K562 (cell line): ENCODE results near the gene FAM151A. TPM values are rescaled to one million over a fixed set of nuclear protein-coding genes. Genes with fewer than 3 reads are reported as not detected.

Experiments used
- BMI1 ChIP-seq: fragments of 150-350 bp; IDR thresholded peaks from 2 replicates; pipeline ENCODE4 v1.6.1; 2014; ENCODE audit warnings: low read length
- CHD1 ChIP-seq: fragments of 200-600 bp; sonication (generic); IDR thresholded peaks from one replicate; pipeline ENCODE4 v1.6.1; 2012; ENCODE audit warnings: mild to moderate bottlenecking, moderate library complexity, low read length, inconsistent platforms
- CTCF ChIP-seq, 3 experiments: IDR thresholded peaks in 2 of 3; conservative IDR thresholded peaks in 1 of 3; 2 replicates each; pipeline ENCODE4 v1.5.1; 2011 to 2012; ENCODE audit warnings: low read length in 3 of 3, mild to moderate bottlenecking in 3 of 3, control low read depth in 2 of 3, improper control_type of control experiment in 1 of 3, inconsistent platforms in 1 of 3, low read depth in 1 of 3, mixed read lengths in 1 of 3, moderate library complexity in 1 of 3; ENCODE audit not compliant: insufficient read depth in 2 of 3
- DACH1 ChIP-seq: fragments of 450-650 bp; IDR thresholded peaks from 2 replicates; pipeline ENCODE4 v1.6.1; 2018; ENCODE audit not compliant: partially characterized antibody
- GATAD2A ChIP-seq: fragments of 450-650 bp; IDR thresholded peaks from 2 replicates; pipeline ENCODE4 v1.6.1; 2017
- GMEB1 ChIP-seq: fragments of 250-450 bp; sonication (Bioruptor Pico); IDR thresholded peaks from 2 replicates; pipeline ENCODE4 v1.4.0; 2020; ENCODE audit warnings: mild to moderate bottlenecking
- HDAC2 ChIP-seq: fragments of 450-650 bp; IDR thresholded peaks from 2 replicates; pipeline ENCODE4 v1.6.1; 2016; ENCODE audit warnings: mild to moderate bottlenecking
- L3MBTL2 ChIP-seq: fragments of 450-650 bp; IDR thresholded peaks from 2 replicates; pipeline ENCODE4 v1.6.1; 2016; ENCODE audit warnings: mild to moderate bottlenecking, moderate library complexity
- LARP7 ChIP-seq: fragments of 450-650 bp; IDR thresholded peaks from 2 replicates; pipeline ENCODE4 v1.6.1; 2016
- MLLT1 ChIP-seq, 2 experiments: fragments of 450-650 bp; IDR thresholded peaks; 2 replicates each; pipeline ENCODE4 v1.6.1; 2016
- MTA2 ChIP-seq: fragments of 450-650 bp; IDR thresholded peaks from 2 replicates; pipeline ENCODE4 v1.6.1; 2016; ENCODE audit warnings: low read depth
- MYBL2 ChIP-seq, 2 experiments: fragments of 450-650 bp in 1 of 2; sonication (generic) in 1 of 2; formaldehyde crosslinking in 1 of 2; IDR thresholded peaks; 2 replicates each; pipeline versions ENCODE4 v1.6.1 to v1.8.1; 2017 to 2022; ENCODE audit warnings: borderline replicate concordance in 1 of 2, inconsistent platforms in 1 of 2, low read depth in 1 of 2, mild to moderate bottlenecking in 1 of 2, missing genetic modification reagents in 1 of 2, moderate library complexity in 1 of 2
- NFRKB ChIP-seq: fragments of 450-650 bp; IDR thresholded peaks from 2 replicates; pipeline ENCODE4 v1.6.1; 2016; ENCODE audit warnings: low read depth
- NR2C1 ChIP-seq, 2 experiments: fragments of 450-650 bp; IDR thresholded peaks; 2 replicates each; pipeline ENCODE4 v1.6.1; 2017; ENCODE audit warnings: mild to moderate bottlenecking in 2 of 2, antibody characterized with exemption in 1 of 2, inconsistent platforms in 1 of 2, missing compliant biosample characterization in 1 of 2, missing genetic modification characterization in 1 of 2
- OTX1 ChIP-seq: fragments of 450-650 bp; formaldehyde crosslinking; IDR thresholded peaks from 2 replicates; pipeline ENCODE4 v1.4.0; 2022; ENCODE audit warnings: mild to moderate bottlenecking
- PHB ChIP-seq: fragments of 250-450 bp; sonication (Bioruptor Pico); IDR thresholded peaks from 2 replicates; pipeline ENCODE4 v1.5.0; 2021
- POLR2B ChIP-seq: fragments of 450-650 bp; IDR thresholded peaks from 2 replicates; pipeline ENCODE4 v1.6.1; 2018; ENCODE audit warnings: low read depth; ENCODE audit not compliant: partially characterized antibody
- SAP30 ChIP-seq: fragments of 200-600 bp; sonication (generic); IDR thresholded peaks from 2 replicates; pipeline ENCODE4 v1.6.1; 2012; ENCODE audit warnings: borderline replicate concordance, low read depth, mild to moderate bottlenecking, moderate library complexity, low read length, control low read depth, inconsistent platforms; ENCODE audit not compliant: insufficient read depth, poor library complexity, severe bottlenecking
- TAF15 ChIP-seq: fragments of 200-400 bp; formaldehyde crosslinking; IDR thresholded peaks from 2 replicates; pipeline ENCODE4 v1.6.1; 2017; ENCODE audit warnings: mild to moderate bottlenecking, low read depth, low read length, moderate library complexity
- TCF3 ChIP-seq: sonication (generic); formaldehyde crosslinking; IDR thresholded peaks from 2 replicates; pipeline ENCODE4 v1.4.0; 2020; ENCODE audit warnings: mild to moderate bottlenecking, missing genetic modification reagents
- ZBTB8A ChIP-seq: fragments of 450-650 bp; IDR thresholded peaks from 2 replicates; pipeline ENCODE4 v1.6.1; 2018; ENCODE audit warnings: mild to moderate bottlenecking, moderate library complexity; ENCODE audit not compliant: partially characterized antibody
- ZNF408 ChIP-seq: fragments of 250-450 bp; sonication (Bioruptor Pico); IDR thresholded peaks from 2 replicates; pipeline ENCODE4 v1.4.0; 2020; ENCODE audit warnings: low read depth, mild to moderate bottlenecking, moderate library complexity
- ZNF436 ChIP-seq: fragments of 250-450, 450-650 bp; sonication (Bioruptor Pico); formaldehyde crosslinking; IDR thresholded peaks from 2 replicates; pipeline ENCODE4 v1.7.0; 2020; ENCODE audit warnings: mild to moderate bottlenecking
- ZNF512 ChIP-seq: IDR thresholded peaks from 2 replicates; pipeline ENCODE4 v1.6.1; 2016; ENCODE audit warnings: missing genetic modification characterization, missing compliant biosample characterization
- polyA plus RNA-seq, 8 experiments: library from polyadenylated mRNA; depleted of rRNA in 4 of 8; stranded (reverse) in 5 of 8; unstranded in 3 of 8; fragments of >200 nt; fragmentation: Nextera tagmentation in 2 of 8; fragmentation: Illumina TruSeq in 1 of 8; extraction: Ambion mirVana in 2 of 8; extraction: Trizol in 1 of 8; gene quantifications; 2 replicates each; pipeline versions ENCODE4 v1.2.1 to v1.2.3, GENCODE V29; 2011 to 2014; ENCODE audit warnings: inconsistent platforms in 1 of 8, missing spikeins in 1 of 8
- total RNA-seq, 7 experiments: library from RNA; depleted of rRNA in 6 of 7; stranded (reverse); fragments of >200 nt in 6 of 7; fragmentation: Illumina TruSeq in 2 of 7; extraction: Trizol in 2 of 7; gene quantifications; 2 replicates each; pipeline versions ENCODE4 v1.2.1 to v1.2.3, GENCODE V29; 2011 to 2021; ENCODE audit warnings: low replicate concordance in 1 of 7

Gene FAM151A
- total and polyA plus RNA-seq, 9 of the 15 experiments (the other 6 are each of a cell fraction or from before 2014, with no cell fraction given) = not detected

DNA sequence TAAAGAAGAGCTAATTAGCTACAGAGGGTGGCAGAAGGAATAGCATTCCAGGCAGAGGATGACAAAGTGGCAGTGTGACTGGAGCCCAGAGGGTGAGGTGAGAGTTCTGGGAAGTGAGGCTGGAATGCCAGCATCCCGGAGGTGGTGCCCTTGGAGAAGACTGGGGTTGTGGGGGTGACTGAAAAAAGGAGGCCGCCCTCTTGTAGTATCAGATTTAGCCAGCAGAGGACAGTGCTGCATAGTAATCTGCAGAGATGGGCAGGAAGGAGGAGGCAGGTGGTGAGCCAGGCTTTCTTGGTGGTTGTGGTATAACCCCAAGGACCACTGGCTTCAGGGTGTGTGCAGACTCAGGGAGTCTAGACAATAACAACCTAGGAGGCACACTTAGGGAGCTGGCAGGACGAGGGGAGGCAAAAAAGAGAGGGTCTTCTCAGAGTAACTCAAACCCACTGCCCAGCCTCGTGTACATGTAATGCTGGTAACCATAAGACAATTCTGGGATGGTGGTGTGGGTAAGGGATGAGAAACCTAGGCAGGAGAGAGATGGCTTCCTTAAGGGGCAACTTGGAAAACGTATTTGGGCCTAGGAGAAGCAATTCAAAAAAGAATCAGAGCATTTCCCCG lies 48.8 kb upstream of the FAM151A start (continued):
- TF ChIP-seq MLLT1 (IDR thresholded peaks at IDR 0.05) (no peak), GATAD2A (no peak), L3MBTL2 (no peak), NFRKB (no peak), ZNF436 (CRISPR knock-in tag) (no peak), SAP30 (no peak), MTA2 (no peak), DACH1 (no peak), OTX1 (CRISPR knock-in tag) (0 out of 2 replicates have a peak, but pooled peaks have one; percentile 25), PHB (CRISPR knock-in tag) (no peak), POLR2B (no peak), CTCF (IDR thresholded peaks at IDR 0.05 in 2 of 3, conservative IDR thresholded peaks at IDR 0.05 in 1 of 3; ENCODE audit: insufficient read depth in 2 of 3, low read depth in 1 of 3, low read length in 3 of 3) (peak; percentile 92 to 97 (median 95)), BMI1 (no peak), GMEB1 (CRISPR knock-in tag) (no peak), NR2C1 (IDR thresholded peaks at IDR 0.05) (no peak), NR2C1 (tag; IDR thresholded peaks at IDR 0.05) (no peak), MYBL2 (IDR thresholded peaks at IDR 0.05; ENCODE audit: low read depth) (no peak), MYBL2 (CRISPR knock-in tag; IDR thresholded peaks at IDR 0.05; ENCODE audit: borderline replicate concordance) (no peak), TAF15 (no peak), ZBTB8A (no peak), LARP7 (no peak), HDAC2 (no peak), ZNF408 (no peak), TCF3 (CRISPR knock-in tag) (no peak), ZNF512 (no peak), CHD1 (no peak)
